Measurements from ENCODE around the gene TUBB4A. TPM values are rescaled to one million over a fixed set of nuclear protein-coding genes. Genes with fewer than 3 reads are reported as not detected.

TUBB4A gene
- total RNA-seq, 1 donor from 2014 or later = 2.3 TPM

- H3K4me1 Mint-ChIP-seq (ENCODE audit: low read depth) = no peaks in the 10 kb centered on the region
- H3K36me3 Mint-ChIP-seq (ENCODE audit: low read depth) = peaks cover 46% of the 10 kb centered on the region
- DNase-seq (ENCODE audit: low spot score) = no peak
- no peak overlapping the region for H3K4me3 Mint-ChIP-seq
- no peak overlapping the region for H3K27ac Mint-ChIP-seq
- H3K27me3 Mint-ChIP-seq (ENCODE audit: insufficient read depth) = no peaks in the 10 kb centered on the region
- peaks cover 14% of the 10 kb centered on the region for H3K9me3 Mint-ChIP-seq
- intact Hi-C loops (cut with micrococcal nuclease) = no loop called here
These were observed 49.9 kb downstream of the TUBB4A start for GRCh38 chr19:6452223-6452614.

DNA sequence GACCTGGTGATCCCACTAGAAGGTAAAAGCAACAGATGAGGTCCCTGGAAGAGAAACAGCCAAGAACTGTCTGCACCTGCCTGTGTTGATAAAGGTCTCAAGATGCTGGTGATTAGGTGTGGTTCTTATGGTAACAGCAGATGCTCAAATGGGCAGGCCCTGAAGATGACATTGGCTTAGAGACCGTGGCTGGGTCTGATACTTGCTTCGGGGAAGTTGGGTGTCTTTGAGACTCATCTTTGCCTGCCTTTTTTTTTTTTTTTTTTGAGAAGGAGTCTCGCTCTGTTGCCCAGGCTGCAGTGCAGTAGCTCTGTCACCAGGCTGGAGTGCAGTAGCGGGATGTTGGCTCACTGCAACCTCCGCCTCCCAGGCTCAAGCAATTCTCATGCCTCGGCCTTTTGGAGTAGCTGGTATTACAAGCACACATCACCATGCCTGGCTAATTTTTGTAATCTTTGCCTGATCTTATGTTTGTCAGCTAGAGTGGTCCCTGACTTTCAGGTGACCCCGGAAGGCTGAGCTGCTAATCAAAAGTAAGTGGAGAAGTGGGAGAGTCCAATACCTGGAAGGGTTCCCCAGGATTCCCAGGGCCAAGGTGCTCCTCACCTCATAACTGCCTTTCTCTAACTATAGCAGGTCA, 50.4 kb downstream of the TUBB4A start:
- H3K36me3 Mint-ChIP-seq (ENCODE audit: low read depth) = peaks cover 47% of the 10 kb centered on the region

GRCh38 chr19:6450166-6450565, 51.9 kb downstream of the TUBB4A start:
- no peak for DNase-seq (ENCODE audit: low spot score)
- peaks cover 10% of the 10 kb centered on the region for H3K9me3 Mint-ChIP-seq
- H3K36me3 Mint-ChIP-seq (ENCODE audit: low read depth) = peaks cover 42% of the 10 kb centered on the region
- no peak overlapping the region for H3K27ac Mint-ChIP-seq
- no peaks in the 10 kb centered on the region for H3K27me3 Mint-ChIP-seq (ENCODE audit: insufficient read depth)
- intact Hi-C loops (cut with micrococcal nuclease) = no loop called here
- H3K4me1 Mint-ChIP-seq (ENCODE audit: low read depth) = no peaks in the 10 kb centered on the region
- no peak overlapping the region for H3K4me3 Mint-ChIP-seq

More for the DNA sequence above, 50.4 kb downstream of the TUBB4A start:
- Mint-ChIP-seq H3K4me1 (ENCODE audit: low read depth) (no peaks in the 10 kb centered on the region), H3K9me3 (peaks cover 14% of the 10 kb centered on the region), H3K27me3 (ENCODE audit: insufficient read depth) (no peaks in the 10 kb centered on the region), H3K27ac (no peak overlapping the region), H3K4me3 (no peak overlapping the region)
- DNase-seq (ENCODE audit: low spot score) = no peak
- intact Hi-C loops (cut with micrococcal nuclease) = no loop called here

DNA sequence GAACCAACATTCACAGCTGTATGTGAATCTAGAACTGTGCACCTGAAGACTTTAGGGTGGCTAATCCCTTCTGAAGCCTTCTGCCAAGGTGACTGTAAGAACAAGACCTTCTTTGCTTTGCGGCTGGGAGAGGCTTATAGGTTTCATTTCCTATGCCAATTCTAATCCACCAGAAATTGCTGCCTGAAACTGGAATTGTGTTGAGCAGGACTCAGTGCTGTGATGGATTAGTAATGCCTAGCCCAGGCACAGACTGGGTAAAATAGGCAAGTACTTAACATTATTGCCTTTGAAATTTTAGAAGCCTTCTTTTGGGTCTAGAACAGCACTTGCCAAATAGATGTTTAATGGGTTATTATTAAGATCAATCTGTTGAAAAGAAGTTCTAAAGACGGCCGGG, 54.1 kb downstream of the TUBB4A start:
- Mint-ChIP-seq H3K27ac (no peak overlapping the region), H3K36me3 (ENCODE audit: low read depth) (peaks cover 24% of the 10 kb centered on the region), H3K4me1 (ENCODE audit: low read depth) (no peaks in the 10 kb centered on the region), H3K4me3 (no peak overlapping the region), H3K27me3 (ENCODE audit: insufficient read depth) (no peaks in the 10 kb centered on the region), H3K9me3 (no peaks in the 10 kb centered on the region)
- intact Hi-C loops (cut with micrococcal nuclease) = no loop called here
- DNase-seq (ENCODE audit: low spot score) = no peak

GRCh38 chr19:6446452-6446851, 55.7 kb downstream of the TUBB4A start:
- DNase-seq (ENCODE audit: low spot score) = no peak
- Mint-ChIP-seq H3K4me3 (no peak overlapping the region), H3K9me3 (no peaks in the 10 kb centered on the region), H3K36me3 (ENCODE audit: low read depth) (peaks cover 14% of the 10 kb centered on the region), H3K4me1 (ENCODE audit: low read depth) (no peaks in the 10 kb centered on the region), H3K27me3 (ENCODE audit: insufficient read depth) (no peaks in the 10 kb centered on the region), H3K27ac (no peak overlapping the region)
- intact Hi-C loops (cut with micrococcal nuclease) = no loop called here

Other genes starting within 250 kb of the TUBB4A start
- 71.6 and 77.4 TPM in 2 replicates for gene MLLT1, start 222.3 kb downstream of the TUBB4A start, total RNA-seq
- 0.24 TPM in 1 of 2 replicates, not detected in the other for gene ACER1, start 168.7 kb downstream of the TUBB4A start, total RNA-seq
- 180 and 201 TPM in 2 replicates for gene CLPP, start 140.8 kb downstream of the TUBB4A start, total RNA-seq
- 24.8 and 27.1 TPM in 2 replicates for gene ALKBH7, start 129.5 kb downstream of the TUBB4A start, total RNA-seq
- gene PSPN, start 126.4 kb downstream of the TUBB4A start, total RNA-seq = 1.3 and 1.6 TPM in 2 replicates
- gene GTF2F1, start 109.1 kb downstream of the TUBB4A start, total RNA-seq = 62.9 and 65.5 TPM in 2 replicates
- 415 and 424 TPM in 2 replicates for gene KHSRP, start 77.5 kb downstream of the TUBB4A start, total RNA-seq
- 0.24 and 0.31 TPM in 2 replicates for gene SLC25A41, start 68.5 kb downstream of the TUBB4A start, total RNA-seq
- gene SLC25A23, start 42.5 kb downstream of the TUBB4A start, total RNA-seq = 18.6 and 20.3 TPM in 2 replicates
- 0.29 and 0.39 TPM in 2 replicates for gene CRB3, start 38.0 kb downstream of the TUBB4A start, total RNA-seq
- 68.4 and 75.6 TPM in 2 replicates for gene DENND1C, start 20.5 kb downstream of the TUBB4A start, total RNA-seq
- 8.0 and 9.7 TPM in 2 replicates for gene TNFSF9, start 28.7 kb upstream of the TUBB4A start, total RNA-seq
- 55.4 and 61.6 TPM in 2 replicates for gene CD70, start 88.8 kb upstream of the TUBB4A start, total RNA-seq
- 155 TPM in 2 replicates for gene TNFSF14, start 167.9 kb upstream of the TUBB4A start, total RNA-seq
- gene C3, start 218.3 kb upstream of the TUBB4A start, total RNA-seq = 6.1 and 7.2 TPM in 2 replicates
- 106 and 108 TPM in 2 replicates for gene GPR108, start 235.3 kb upstream of the TUBB4A start, total RNA-seq
- 61.2 and 62.0 TPM in 2 replicates for gene TRIP10, start 237.4 kb upstream of the TUBB4A start, total RNA-seq

Measured in activated T-helper 1 cell treated with anti-CD3 and anti-CD28 coated beads, Interleukin-12 subunit alpha, Interleukin-12 subunit beta, Interleukin-2, Interleukin-4 antibody, amounts not matched to agents 30 ng/mL and 10 ng/mL and 1 ng/mL, durations not matched to agents 14 hours and 24 hours and 36 hours (primary cell).